Mammary epithelial cell (primary cell): ENCODE data around the gene KCNMA1.

Experiments
- CTCF ChIP-seq, 2 donors: IDR thresholded peaks in 1 of 2; conservative IDR thresholded peaks in 1 of 2; 2 replicates each; pipeline ENCODE4 v1.5.1; 2011 to 2012; ENCODE audit warnings: inconsistent platforms in 2 of 2, low read length in 2 of 2, mild to moderate bottlenecking in 2 of 2, control low read depth in 1 of 2, low read depth in 1 of 2; ENCODE audit not compliant: insufficient read depth in 1 of 2; ENCODE audit errors: extremely low read depth in 1 of 2
- EZH2 ChIP-seq: IDR thresholded peaks from 2 replicates; pipeline ENCODE4 v1.6.1; 2012; ENCODE audit warnings: low read length, inconsistent platforms, borderline replicate concordance

DNA sequence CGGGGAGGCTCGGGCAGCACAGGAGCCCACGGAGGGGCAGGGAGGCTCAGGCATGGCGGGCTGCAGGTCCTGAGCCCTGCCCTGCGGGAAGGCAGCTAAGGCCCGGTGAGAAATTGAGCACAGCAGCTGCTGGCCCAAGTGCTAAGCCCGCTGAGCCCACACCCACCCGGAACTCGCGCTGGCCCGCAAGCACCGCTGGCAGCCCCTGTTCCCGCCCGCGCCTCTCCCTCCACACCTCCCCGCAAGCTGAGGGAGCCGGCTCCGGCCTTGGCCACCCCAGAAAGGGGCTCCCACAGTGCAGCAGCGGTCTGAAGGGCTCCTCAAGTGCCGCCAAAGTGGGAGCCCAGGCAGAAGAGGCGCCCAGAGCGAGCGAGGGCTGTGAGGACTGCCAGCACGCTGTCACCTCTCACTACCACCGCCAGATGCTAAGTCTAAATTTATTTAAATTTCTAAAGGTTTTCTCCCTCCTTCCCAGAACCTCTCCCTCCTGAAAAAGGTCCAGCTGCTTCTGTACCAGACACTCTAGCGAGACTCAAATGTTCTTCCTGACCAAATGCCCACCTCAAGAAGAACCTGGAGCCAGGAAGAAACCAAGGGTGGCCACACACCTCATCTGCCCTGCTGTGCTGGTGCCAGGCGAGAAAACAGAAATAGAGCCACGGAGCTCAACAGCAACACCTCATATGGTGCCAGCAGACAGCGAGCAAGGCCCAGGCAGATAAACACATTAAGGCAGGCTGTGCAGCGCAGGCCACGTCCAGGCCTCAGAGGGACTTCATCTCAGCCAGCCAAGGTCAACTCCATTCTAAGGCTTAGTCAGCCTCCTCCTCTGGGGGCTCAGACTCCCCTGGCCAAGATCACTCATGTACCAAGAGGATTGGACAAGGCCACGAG, 47.0 kb downstream of the KCNMA1 start:
- no peak for TF ChIP-seq EZH2
- no peak for TF ChIP-seq CTCF (conservative IDR thresholded peaks at IDR 0.05 in 1 of 2, IDR thresholded peaks at IDR 0.05 in 1 of 2; ENCODE audit: extremely low read depth in 1 of 2, insufficient read depth in 1 of 2, low read depth in 1 of 2, low read length in 2 of 2)
